Kidney (tissue), 14 donors: ENCODE results near the gene ADAT1. TPM values are rescaled to one million over a fixed set of nuclear protein-coding genes. Genes with fewer than 3 reads are reported as not detected.

Experiments used
- DNase-seq, 5 donors: peaks; one replicate each; pipeline ENCODE4 v3.0.0-alpha.2; 2013 to 2020
- FAIRE-seq: peaks from 2 replicates; lab custom pipeline; 2012; peaks lifted over from hg19 to GRCh38; lab: Jason Lieb, UNC
- H3K27ac ChIP-seq, 2 donors: one replicate each; pipeline ENCODE4 v1.7.0; 2013; ENCODE audit warnings: low read depth in 2 of 2, low read length in 2 of 2, inconsistent platforms in 1 of 2
- H3K27me3 ChIP-seq: one replicate; pipeline ENCODE4 v1.7.1; 2013; ENCODE audit warnings: low read length, inconsistent platforms; ENCODE audit not compliant: control insufficient read depth, insufficient read depth
- H3K36me3 ChIP-seq, 3 donors: one replicate each; pipeline versions ENCODE4 v1.7.0 to v1.7.1; 2013; ENCODE audit warnings: low read length in 3 of 3, control low read depth in 1 of 3, inconsistent platforms in 1 of 3; ENCODE audit not compliant: insufficient read depth in 3 of 3, control insufficient read depth in 2 of 3
- H3K4me1 ChIP-seq, 3 donors: one replicate each; pipeline versions ENCODE4 v1.7.0 to v1.7.1; 2013; ENCODE audit warnings: low read length in 3 of 3, inconsistent platforms in 1 of 3, low read depth in 1 of 3; ENCODE audit not compliant: control insufficient read depth in 2 of 3, insufficient read depth in 2 of 3
- H3K4me3 ChIP-seq, 3 donors: one replicate each; pipeline versions ENCODE4 v1.7.0 to v1.8.1; 2013; ENCODE audit warnings: low read length in 3 of 3, control low read depth in 1 of 3, inconsistent platforms in 1 of 3
- H3K9ac ChIP-seq, 3 donors: one replicate each; pipeline versions ENCODE4 v1.7.0 to v1.7.1; 2013; ENCODE audit warnings: low read length in 3 of 3, control low read depth in 1 of 3, inconsistent platforms in 1 of 3
- H3K9me3 ChIP-seq, 3 donors: one replicate each; pipeline versions ENCODE4 v1.7.0 to v1.7.1; 2013; ENCODE audit warnings: low read length in 3 of 3, control low read depth in 1 of 3, inconsistent platforms in 1 of 3; ENCODE audit not compliant: control insufficient read depth in 2 of 3, insufficient read depth in 1 of 3
- intact Hi-C: fragments of 100-400 bp; cut with DNase I; formaldehyde crosslinking; loops from one replicate; pipeline ENCODE4 v1.11.1; 2022
- polyA plus RNA-seq: library from polyadenylated mRNA; stranded (reverse); fragments of 350-450 nt; fragmentation: Illumina TruSeq; extraction: RNeasy Lipid Tissue Mini Kit (QIAGEN cat#74804); gene quantifications from one replicate; pipeline ENCODE4 v1.2.3, GENCODE V29; 2014; ENCODE audit warnings: low read depth, low replicate concordance; ENCODE audit not compliant: insufficient read depth
- total RNA-seq: library from RNA; stranded (reverse); fragmentation: NEBNext Ultra II Directional; extraction: Animal tissue kit (Norgen Biotek cat#: 25700); gene quantifications from one replicate; pipeline ENCODE4 v1.2.1, GENCODE V29; 2021
- TF ChIP-seq, protein P1 (sequence below): IDR thresholded peaks from 3 replicates; pipeline ENCODE4 v1.5.1; 2012; ENCODE audit warnings: mild to moderate bottlenecking, moderate library complexity, borderline replicate concordance; ENCODE audit not compliant: insufficient read depth; ENCODE audit errors: extremely low read depth
- donor health status: control.
- donor health status: control.
- donor health status: control.
- donor health status: control.
- donor health status: control.
- donor health status: DM: yes; HTN: yes; CAD: no.
- donor health status: Normal renal cell carcinoma (clear cell type).

The ADAT1 gene
- total and polyA plus RNA-seq, 2 donors from 2014 or later: 24.4 to 56.5 TPM

DNA sequence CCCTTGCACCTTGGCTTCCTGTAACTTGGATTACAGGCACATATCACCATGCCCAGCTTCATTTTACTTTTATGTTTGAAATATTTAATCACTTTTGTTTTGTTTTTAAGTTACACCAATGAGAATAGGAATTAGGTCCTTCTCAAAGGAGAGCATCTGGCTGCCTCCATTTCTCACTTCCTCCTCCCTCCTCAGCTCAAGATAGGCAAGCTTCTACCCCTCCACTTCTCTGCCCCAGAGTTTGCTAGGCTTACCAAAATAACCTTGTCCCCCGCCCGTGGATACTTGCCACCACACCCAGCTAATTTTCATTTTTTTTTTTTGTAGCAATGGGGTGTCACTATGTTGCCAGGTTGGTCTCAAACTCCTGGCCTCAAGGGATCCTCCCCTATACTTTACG, 39.0 kb downstream of the ADAT1 start:
- no peak overlapping the region for H3K4me3 ChIP-seq
- FAIRE-seq (no peak), DNase-seq (no peak)
- H3K9me3 ChIP-seq: no peaks in the 10 kb centered on the region
- H3K9ac ChIP-seq: no peak overlapping the region
- no peaks in the 10 kb centered on the region for H3K27me3 ChIP-seq
- peaks cover 0 to 7% (median 2%) of the 10 kb centered on the region in 3 donors for H3K36me3 ChIP-seq
- H3K4me1 ChIP-seq: no peaks in the 10 kb centered on the region
- H3K27ac ChIP-seq: no peak overlapping the region
- TF ChIP-seq, protein P1, sequence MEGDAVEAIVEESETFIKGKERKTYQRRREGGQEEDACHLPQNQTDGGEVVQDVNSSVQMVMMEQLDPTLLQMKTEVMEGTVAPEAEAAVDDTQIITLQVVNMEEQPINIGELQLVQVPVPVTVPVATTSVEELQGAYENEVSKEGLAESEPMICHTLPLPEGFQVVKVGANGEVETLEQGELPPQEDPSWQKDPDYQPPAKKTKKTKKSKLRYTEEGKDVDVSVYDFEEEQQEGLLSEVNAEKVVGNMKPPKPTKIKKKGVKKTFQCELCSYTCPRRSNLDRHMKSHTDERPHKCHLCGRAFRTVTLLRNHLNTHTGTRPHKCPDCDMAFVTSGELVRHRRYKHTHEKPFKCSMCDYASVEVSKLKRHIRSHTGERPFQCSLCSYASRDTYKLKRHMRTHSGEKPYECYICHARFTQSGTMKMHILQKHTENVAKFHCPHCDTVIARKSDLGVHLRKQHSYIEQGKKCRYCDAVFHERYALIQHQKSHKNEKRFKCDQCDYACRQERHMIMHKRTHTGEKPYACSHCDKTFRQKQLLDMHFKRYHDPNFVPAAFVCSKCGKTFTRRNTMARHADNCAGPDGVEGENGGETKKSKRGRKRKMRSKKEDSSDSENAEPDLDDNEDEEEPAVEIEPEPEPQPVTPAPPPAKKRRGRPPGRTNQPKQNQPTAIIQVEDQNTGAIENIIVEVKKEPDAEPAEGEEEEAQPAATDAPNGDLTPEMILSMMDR: no peak
- intact Hi-C loops: no loop called here

DNA sequence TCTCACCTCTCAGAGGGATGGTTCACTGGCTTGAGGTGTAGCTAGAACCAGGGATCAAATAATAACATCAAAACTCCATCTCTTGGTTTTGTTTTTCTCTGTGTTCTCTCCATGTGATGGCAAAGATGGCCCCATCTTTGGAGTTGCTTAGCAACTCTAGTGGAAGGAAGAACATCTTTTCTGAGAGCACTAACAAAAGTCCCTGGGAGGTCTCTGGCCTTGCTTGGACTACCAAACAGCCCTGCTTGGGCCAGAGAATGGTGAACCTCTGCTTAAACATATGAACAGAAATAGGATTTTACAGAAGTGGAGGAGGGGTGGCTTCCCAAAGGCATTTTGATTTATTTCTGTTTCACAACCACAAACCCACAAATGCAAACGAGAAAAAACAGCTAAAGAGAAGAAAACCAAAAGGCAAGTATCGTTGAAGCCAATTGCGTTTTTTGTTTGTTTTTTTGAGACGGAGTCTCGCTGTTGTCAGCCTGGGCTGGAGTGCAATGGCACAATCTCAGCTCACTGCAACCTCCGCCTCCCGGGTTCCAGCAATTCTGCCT, 43.7 kb downstream of the ADAT1 start:
- Histone ChIP-seq H3K9ac (no peak overlapping the region), H3K4me3 (no peak overlapping the region), H3K4me1 (no peaks in the 10 kb centered on the region), H3K27me3 (no peaks in the 10 kb centered on the region), H3K9me3 (no peaks in the 10 kb centered on the region), H3K27ac (no peak overlapping the region), H3K36me3 (peaks cover 2 to 31% (median 14%) of the 10 kb centered on the region in 3 donors)
- FAIRE-seq (no peak), DNase-seq (no peak)
- intact Hi-C loops: no loop called here
- TF ChIP-seq, protein P1: no peak

DNA sequence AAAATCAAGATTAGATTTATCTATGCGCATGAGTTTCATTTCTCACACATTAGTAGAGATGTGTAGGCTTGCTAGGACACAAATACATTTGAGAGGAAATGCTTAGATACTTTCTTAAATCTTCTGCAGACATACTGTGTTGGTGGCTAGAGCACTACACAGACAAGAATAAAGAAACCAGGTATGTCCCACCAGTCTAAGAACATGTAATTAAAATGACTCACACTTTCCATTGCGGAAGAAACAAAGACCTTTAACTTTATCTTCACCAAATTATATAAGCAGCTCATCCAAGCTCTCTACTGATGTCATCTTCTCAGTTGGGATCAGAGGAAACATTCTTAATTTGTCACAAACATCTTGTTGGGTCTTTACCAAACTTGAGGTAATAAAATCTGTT, 44.4 kb downstream of the ADAT1 start:
- Histone ChIP-seq H3K9ac (no peak overlapping the region), H3K36me3 (peaks cover 3 to 31% (median 18%) of the 10 kb centered on the region in 3 donors), H3K4me3 (no peak overlapping the region), H3K27me3 (no peaks in the 10 kb centered on the region), H3K4me1 (no peaks in the 10 kb centered on the region), H3K27ac (no peak overlapping the region), H3K9me3 (no peaks in the 10 kb centered on the region)
- TF ChIP-seq, protein P1: no peak
- DNase-seq (no peak), FAIRE-seq (no peak)
- intact Hi-C loops: no loop called here

DNA sequence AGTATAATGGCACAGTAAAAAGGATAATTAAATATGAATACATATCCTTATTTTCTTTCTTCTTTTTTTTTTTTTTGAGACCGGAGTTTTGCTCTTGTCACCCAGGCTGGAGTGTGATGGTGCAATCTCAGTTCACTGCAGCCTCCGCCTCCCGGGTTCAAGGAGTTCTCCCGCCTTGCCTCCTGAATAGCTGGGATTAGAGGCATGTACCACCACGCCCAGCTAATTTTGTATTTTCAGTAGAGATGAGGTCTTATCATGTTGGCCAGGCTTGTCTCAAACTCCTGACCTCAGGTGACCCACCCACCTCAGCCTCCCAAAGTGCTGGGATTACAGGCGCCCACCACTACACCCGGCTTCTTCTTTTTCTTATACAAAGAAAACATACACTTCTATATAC, 44.9 kb downstream of the ADAT1 start:
- no peak for FAIRE-seq
- H3K36me3 ChIP-seq: peaks cover 8 to 31% (median 23%) of the 10 kb centered on the region in 3 donors

More for the DNA sequence above, 44.9 kb downstream of the ADAT1 start:
- Histone ChIP-seq H3K9me3 (no peaks in the 10 kb centered on the region), H3K4me3 (no peak overlapping the region), H3K9ac (no peak overlapping the region), H3K27me3 (no peaks in the 10 kb centered on the region), H3K4me1 (peaks cover 0 to 3% (median under 1%) of the 10 kb centered on the region in 3 donors), H3K27ac (no peak overlapping the region)
- no peak for DNase-seq
- intact Hi-C loops: no loop called here
- TF ChIP-seq, protein P1: no peak
